H1 (cell line): ENCODE data around the gene MMP20. TPM values are rescaled to one million over a fixed set of nuclear protein-coding genes. Genes with fewer than 3 reads are reported as not detected.

ENCODE experiments used
- CTCF ChIA-PET: fragments of 300-600 bp; sonication (Branson Sonifier 250); formaldehyde crosslinking; loops from one replicate; lab custom pipeline; 2021; ENCODE audit not compliant: partially characterized antibody; lab: Charles Lee
- POLR2A ChIA-PET: fragments of 300-600 bp; sonication (Branson Sonifier 250); formaldehyde crosslinking; loops from one replicate; lab custom pipeline; 2021; ENCODE audit warnings: inconsistent platforms; ENCODE audit not compliant: partially characterized antibody; lab: Charles Lee
- DNase-seq, 2 experiments: peaks; one replicate each; pipeline versions ENCODE4 v3.0.0 to v3.0.0-alpha.2; 2010 to 2022; ENCODE audit warnings: low spot score in 2 of 2, low read depth in 1 of 2, mixed read lengths in 1 of 2
- FAIRE-seq: peaks from 2 replicates; lab custom pipeline; 2011; peaks lifted over from hg19 to GRCh38; lab: Jason Lieb, UNC
- H2AFZ ChIP-seq: 2 replicates; pipeline ENCODE4 v1.8.1; 2012; ENCODE audit warnings: low read length, inconsistent platforms
- H2AK5ac ChIP-seq: 2 replicates; pipeline ENCODE4 v1.6.1; 2013; ENCODE audit warnings: low read depth, low read length
- H2BK120ac ChIP-seq: replicated peaks from 2 replicates; pipeline ENCODE3; 2013; ENCODE audit warnings: low read depth, low read length, inconsistent platforms
- H2BK12ac ChIP-seq: 2 replicates; pipeline ENCODE4 v1.6.1; 2013; ENCODE audit warnings: low read depth, low read length
- H2BK15ac ChIP-seq: 2 replicates; pipeline ENCODE4 v1.6.1; 2013; ENCODE audit warnings: low read length
- H2BK20ac ChIP-seq: 2 replicates; pipeline ENCODE4 v1.6.1; 2013; ENCODE audit warnings: low read length
- H2BK5ac ChIP-seq: 2 replicates; pipeline ENCODE4 v1.6.1; 2013; ENCODE audit warnings: low read depth, low read length
- H3K14ac ChIP-seq: 2 replicates; pipeline ENCODE4 v1.6.1; 2013; ENCODE audit warnings: inconsistent platforms; ENCODE audit not compliant: insufficient read length
- H3K18ac ChIP-seq: 2 replicates; pipeline ENCODE4 v1.6.1; 2013; ENCODE audit warnings: low read length; ENCODE audit errors: extremely low read depth
- H3K23ac ChIP-seq: 2 replicates; pipeline ENCODE4 v1.6.1; 2013; ENCODE audit warnings: inconsistent platforms; ENCODE audit not compliant: insufficient read length
- H3K23me2 ChIP-seq: 2 replicates; pipeline ENCODE4 v1.6.1; 2013; ENCODE audit warnings: low read depth, low read length
- H3K27ac ChIP-seq: 2 replicates; pipeline ENCODE4 v1.6.1; 2011; ENCODE audit warnings: low read depth, low read length, inconsistent platforms
- H3K27me3 ChIP-seq, 4 experiments: replicated peaks in 1 of 4; 1 replicate in 1 of 4; 2 replicates in 3 of 4; pipeline versions ENCODE4 v1.6.1 to v1.8.1; 2011 to 2013; ENCODE audit warnings: low read length in 3 of 4, mild to moderate bottlenecking in 3 of 4, inconsistent platforms in 2 of 4, mixed read lengths in 2 of 4, moderate library complexity in 1 of 4; ENCODE audit not compliant: control insufficient read depth in 3 of 4, insufficient read depth in 3 of 4; ENCODE audit errors: extremely low read depth in 1 of 4
- H3K36me3 ChIP-seq, 4 experiments: 2 replicates each; pipeline versions ENCODE4 v1.6.1 to v1.8.1; 2011 to 2013; ENCODE audit warnings: mild to moderate bottlenecking in 4 of 4, low read length in 3 of 4, moderate library complexity in 2 of 4, control low read depth in 1 of 4, inconsistent platforms in 1 of 4; ENCODE audit not compliant: insufficient read depth in 4 of 4, control insufficient read depth in 2 of 4
- H3K4ac ChIP-seq: replicated peaks from 2 replicates; pipeline ENCODE3; 2013; ENCODE audit warnings: low read length, low read depth, mixed read lengths, inconsistent platforms; ENCODE audit not compliant: insufficient read length
- H3K4me1 ChIP-seq, 4 experiments: replicated peaks in 1 of 4; 1 replicate in 1 of 4; 2 replicates in 3 of 4; pipeline versions ENCODE4 v1.6.1 to v1.8.1; 2011 to 2013; ENCODE audit warnings: low read length in 3 of 4, inconsistent platforms in 2 of 4, mixed read lengths in 1 of 4; ENCODE audit not compliant: insufficient read depth in 4 of 4, control insufficient read depth in 3 of 4
- H3K4me2 ChIP-seq, 2 experiments: 2 replicates each; pipeline versions ENCODE4 v1.6.1 to v1.8.1; 2011 to 2013; ENCODE audit warnings: low read depth in 2 of 2, low read length in 2 of 2, control low read depth in 1 of 2, inconsistent platforms in 1 of 2, mild to moderate bottlenecking in 1 of 2; ENCODE audit not compliant: insufficient read depth in 1 of 2
- H3K4me3 ChIP-seq, 4 experiments: fragments of 200-600, 300-600 bp in 1 of 4; sonication (generic), shearing (Covaris generic), sonication (Bioruptor Twin) in 1 of 4; 2 replicates each; pipeline versions ENCODE4 v1.5.1 to v1.8.1; 2011 to 2016; ENCODE audit warnings: low read length in 4 of 4, low read depth in 3 of 4, control low read depth in 2 of 4, inconsistent platforms in 2 of 4, mild to moderate bottlenecking in 2 of 4, mixed read lengths in 1 of 4, moderate library complexity in 1 of 4; ENCODE audit not compliant: insufficient read depth in 2 of 4; ENCODE audit errors: extremely low read depth in 1 of 4
- H3K56ac ChIP-seq: replicated peaks from 2 replicates; pipeline ENCODE3; 2013; ENCODE audit warnings: low read depth, mild to moderate bottlenecking, mixed read lengths, low read length, inconsistent platforms; ENCODE audit not compliant: insufficient read length
- H3K79me1 ChIP-seq: 2 replicates; pipeline ENCODE4 v1.6.1; 2013; ENCODE audit warnings: low read depth, low read length, control low read depth
- H3K79me2 ChIP-seq, 2 experiments: 2 replicates each; pipeline versions ENCODE4 v1.6.1 to v1.8.1; 2012 to 2013; ENCODE audit warnings: low read length in 2 of 2, mild to moderate bottlenecking in 2 of 2, inconsistent platforms in 1 of 2; ENCODE audit not compliant: insufficient read depth in 2 of 2, control insufficient read depth in 1 of 2
- H3K9ac ChIP-seq, 4 experiments: replicated peaks in 1 of 4; 1 replicate in 1 of 4; 2 replicates in 3 of 4; pipeline versions ENCODE4 v1.6.1 to v1.8.1; 2011 to 2013; ENCODE audit warnings: low read depth in 3 of 4, low read length in 3 of 4, control low read depth in 2 of 4, mild to moderate bottlenecking in 2 of 4, moderate library complexity in 2 of 4, inconsistent platforms in 1 of 4; ENCODE audit errors: extremely low read depth in 1 of 4
- H3K9me3 ChIP-seq, 2 experiments: 2 replicates each; pipeline versions ENCODE4 v1.6.1 to v1.8.1; 2012 to 2013; ENCODE audit warnings: mild to moderate bottlenecking in 2 of 2, moderate library complexity in 2 of 2, control low read depth in 1 of 2, inconsistent platforms in 1 of 2, low read depth in 1 of 2, low read length in 1 of 2, mixed read lengths in 1 of 2; ENCODE audit not compliant: insufficient read depth in 2 of 2
- H4K20me1 ChIP-seq, 2 experiments: replicated peaks in 1 of 2; 2 replicates each; pipeline versions ENCODE3 to v1.8.1; 2011 to 2013; ENCODE audit warnings: inconsistent platforms in 2 of 2, low read length in 2 of 2, mild to moderate bottlenecking in 1 of 2; ENCODE audit not compliant: insufficient read depth in 2 of 2, control insufficient read depth in 1 of 2
- H4K5ac ChIP-seq: 2 replicates; pipeline ENCODE4 v1.6.1; 2013; ENCODE audit warnings: low read length, low read depth, mixed read lengths, inconsistent platforms; ENCODE audit not compliant: insufficient read length
- H4K8ac ChIP-seq: 2 replicates; pipeline ENCODE4 v1.8.0; 2013; ENCODE audit warnings: mild to moderate bottlenecking, moderate library complexity, low read length, inconsistent platforms; ENCODE audit not compliant: insufficient read depth; ENCODE audit errors: extremely low read depth
- H4K91ac ChIP-seq: replicated peaks from 2 replicates; pipeline ENCODE3; 2013; ENCODE audit warnings: low read length, mixed read lengths, inconsistent platforms; ENCODE audit not compliant: insufficient read length
- CBX5 ChIP-seq: fragments of 300-800, 300-1000 bp; sonication (generic); IDR thresholded peaks from 2 replicates; pipeline ENCODE4 v1.7.1; 2016; ENCODE audit warnings: antibody characterized with exemption, low read length, low read depth
- CTBP2 ChIP-seq: IDR thresholded peaks from 2 replicates; pipeline ENCODE4 v1.7.0; 2011; ENCODE audit warnings: borderline replicate concordance, mild to moderate bottlenecking, moderate library complexity, mixed read lengths, low read length; ENCODE audit not compliant: insufficient read depth, insufficient read length
- EP300 ChIP-seq, 2 experiments: IDR thresholded peaks; 1 replicate in 1 of 2; 2 replicates in 1 of 2; pipeline ENCODE4 v1.6.1; 2011 to 2012; ENCODE audit warnings: low read depth in 2 of 2, low read length in 2 of 2, mild to moderate bottlenecking in 2 of 2, borderline replicate concordance in 1 of 2, inconsistent platforms in 1 of 2, moderate library complexity in 1 of 2
- EZH2 ChIP-seq: fragments of 200-600 bp; sonication (generic); IDR thresholded peaks from 2 replicates; pipeline ENCODE4 v1.7.1; 2012; ENCODE audit warnings: low read depth, mild to moderate bottlenecking, moderate library complexity, low read length, inconsistent platforms; ENCODE audit not compliant: severe bottlenecking
- KDM1A ChIP-seq: fragments of 200-600, 300-600 bp; sonication (generic); IDR thresholded peaks from 2 replicates; pipeline ENCODE4 v1.7.1; 2016; ENCODE audit warnings: mild to moderate bottlenecking, low read length, borderline replicate concordance
- KDM4A ChIP-seq: IDR thresholded peaks from one replicate; pipeline ENCODE4 v1.7.1; 2012; ENCODE audit warnings: low read depth, mild to moderate bottlenecking, moderate library complexity, low read length, inconsistent platforms; ENCODE audit not compliant: severe bottlenecking
- PHF8 ChIP-seq: fragments of 200-600 bp; sonication (generic); conservative IDR thresholded peaks from 2 replicates; pipeline ENCODE4 v1.7.1; 2012; ENCODE audit warnings: low read depth, mild to moderate bottlenecking, inconsistent platforms, low read length, moderate library complexity
- SAP30 ChIP-seq: fragments of 300-600 bp; sonication (generic); IDR thresholded peaks from 2 replicates; pipeline ENCODE4 v1.7.1; 2012; ENCODE audit warnings: low read length, moderate library complexity, mild to moderate bottlenecking, inconsistent platforms; ENCODE audit not compliant: insufficient read depth, insufficient replicate concordance
- SIN3A ChIP-seq, 2 experiments: IDR thresholded peaks in 1 of 2; conservative IDR thresholded peaks in 1 of 2; 2 replicates each; pipeline ENCODE4 v1.6.1; 2011 to 2012; ENCODE audit warnings: low read length in 2 of 2, improper control_type of control experiment in 1 of 2, low read depth in 1 of 2, mild to moderate bottlenecking in 1 of 2
- SP1 ChIP-seq: IDR thresholded peaks from 2 replicates; pipeline ENCODE4 v1.6.1; 2011; ENCODE audit warnings: low read depth, low read length
- TAF1 ChIP-seq: IDR thresholded peaks from 2 replicates; pipeline ENCODE4 v1.6.1; 2011; ENCODE audit warnings: mild to moderate bottlenecking, low read depth, low read length
- USF2 ChIP-seq: IDR thresholded peaks from 2 replicates; pipeline ENCODE4 v1.6.1; 2011; ENCODE audit warnings: low read length, improper control_type of control experiment
- WGBS, 2 experiments: shearing (Covaris generic) in 1 of 2; methylation state at CpG; one replicate each; pipeline versions ENCODE4 v1.1.6 to v1.1.7; 2013 to 2015; ENCODE audit warnings: low lambda C conversion rate in 2 of 2, mixed read lengths in 2 of 2, inconsistent platforms in 1 of 2, low coverage in 1 of 2, missing lambda C conversion rate in 1 of 2; ENCODE audit not compliant: insufficient replicate concordance in 2 of 2, insufficient coverage in 1 of 2, insufficient read length in 1 of 2; ENCODE audit errors: extremely low coverage in 1 of 2, missing lambda C conversion rate in 1 of 2; 5-methylcytosine and 5-hydroxymethylcytosine counted together
- polyA plus RNA-seq, 7 experiments: library from polyadenylated mRNA; depleted of rRNA in 3 of 7; stranded (reverse) in 5 of 7; unstranded in 2 of 7; fragments of >200 nt in 5 of 7; fragments of 200-250 nt in 2 of 7; gene quantifications; 1 replicate in 5 of 7; 2 replicates in 1 of 7; 4 replicates in 1 of 7; pipeline versions ENCODE4 v1.2.1 to v1.2.3, GENCODE V29; 2011 to 2013; ENCODE audit warnings: missing spikeins in 2 of 7, mixed read lengths in 2 of 7
- total RNA-seq: library from RNA; stranded (reverse); fragmentation: NEBNext Ultra II Directional; extraction: Animal tissue kit (Norgen Biotek cat#: 25700); gene quantifications from 2 replicates; pipeline ENCODE4 v1.2.1, GENCODE V29; 2021

MMP20 gene
- total and polyA plus RNA-seq, 2 of the 8 experiments (the other 6 are each of a cell fraction or from before 2014, with no cell fraction given), result not detected

GRCh38 chr11:102538932-102539331 is 86.2 kb downstream of the MMP20 start:
- Histone ChIP-seq H2BK120ac (no peak overlapping the region), H2BK20ac (no peak overlapping the region), H2AFZ (no peak overlapping the region), H3K4me3 (no peak overlapping the region), H3K79me2 (no peaks in the 10 kb centered on the region), H3K79me1 (no peaks in the 10 kb centered on the region), H4K91ac (no peak overlapping the region), H3K9me3 (no peaks in the 10 kb centered on the region), H2BK5ac (no peak overlapping the region), H3K56ac (no peak overlapping the region), H3K23ac (no peak overlapping the region), H3K27me3 (no peaks in the 10 kb centered on the region), H4K8ac (no peak overlapping the region), H2BK15ac (no peak overlapping the region), H3K14ac (no peak overlapping the region), H3K27ac (no peak overlapping the region), H3K4ac (no peak overlapping the region), H3K4me2 (no peak overlapping the region), H2AK5ac (no peak overlapping the region), H4K5ac (no peak overlapping the region), H3K4me1 (peaks cover 0 to 3% (median 1%) of the 10 kb centered on the region in 4 experiments; a peak in 1 of 7 replicates), H3K18ac (no peak overlapping the region), H2BK12ac (no peak overlapping the region), H3K36me3 (no peaks in the 10 kb centered on the region), H3K9ac (no peak overlapping the region), H3K23me2 (no peaks in the 10 kb centered on the region), H4K20me1 (no peaks in the 10 kb centered on the region)
- CTCF ChIA-PET, result interaction anchor here (0.7 to 2.3 kb wide), 7 partner anchors 10 to 198 kb away, joined by 3 to 9 read pairs (median 9); no protein-coding TSS in a partner anchor
- no peak for DNase-seq
- POLR2A ChIA-PET, result interaction anchor here (1.3 kb wide), 1 partner anchor 75 kb away, joined by 3 read pairs; no protein-coding TSS in a partner anchor
- WGBS, 2 experiments, result 92% methylated on average over 4 of the region's 4 CpGs; no CpG with 5 or more reads in 1 of the 2 experiments
- no peak for FAIRE-seq
- TF ChIP-seq SAP30 (no peak), SP1 (no peak), SIN3A (conservative IDR thresholded peaks at IDR 0.05 in 1 of 2, IDR thresholded peaks at IDR 0.05 in 1 of 2; ENCODE audit: low read depth in 1 of 2, low read length in 2 of 2) (no peak), CBX5 (no peak), USF2 (no peak), KDM4A (no peak), KDM1A (no peak), TAF1 (no peak), EP300 (IDR thresholded peaks at IDR 0.05; ENCODE audit: borderline replicate concordance in 1 of 2, low read depth in 2 of 2, low read length in 2 of 2) (no peak), PHF8 (no peak), EZH2 (no peak), CTBP2 (no peak)
